Liver (tissue), 3 donors: Measurements from ENCODE around the gene AATF.

Experiments used
- EGR1 ChIP-seq, 2 donors: IDR thresholded peaks; 2 replicates each; pipeline ENCODE4 v1.6.1; 2016 to 2018; ENCODE audit warnings: antibody characterized with exemption in 2 of 2, low read depth in 2 of 2
- FOXA1 ChIP-seq: IDR thresholded peaks from 2 replicates; pipeline ENCODE4 v1.6.1; 2016; ENCODE audit warnings: antibody characterized with exemption
- GABPA ChIP-seq, 2 donors: IDR thresholded peaks in 1 of 2; conservative IDR thresholded peaks in 1 of 2; 2 replicates each; pipeline ENCODE4 v1.6.1; 2016; ENCODE audit warnings: antibody characterized with exemption in 2 of 2, mild to moderate bottlenecking in 1 of 2, moderate library complexity in 1 of 2
- JUND ChIP-seq, 2 donors: IDR thresholded peaks; 2 replicates each; pipeline ENCODE4 v1.6.1; 2016; ENCODE audit warnings: antibody characterized with exemption in 2 of 2
- RAD21 ChIP-seq, 2 donors: IDR thresholded peaks; 2 replicates each; pipeline ENCODE4 v1.6.1; 2016; ENCODE audit warnings: antibody characterized with exemption in 2 of 2, mild to moderate bottlenecking in 2 of 2
- SP1 ChIP-seq: IDR thresholded peaks from 2 replicates; pipeline ENCODE4 v1.6.1; 2018; ENCODE audit warnings: antibody characterized with exemption, mild to moderate bottlenecking
- YY1 ChIP-seq: IDR thresholded peaks from 2 replicates; pipeline ENCODE4 v1.6.1; 2016; ENCODE audit warnings: antibody characterized with exemption, mild to moderate bottlenecking
- TF ChIP-seq, protein P1 (sequence below): fragments of 150-350 bp; IDR thresholded peaks from 2 replicates; pipeline ENCODE4 v1.5.1; 2017; ENCODE audit warnings: improper control_type of control experiment, low read depth, low read length; ENCODE audit not compliant: missing input control
- TF ChIP-seq, protein P2 (sequence below): IDR thresholded peaks from 2 replicates; pipeline ENCODE4 v1.6.1; 2016; ENCODE audit warnings: antibody characterized with exemption
- TF ChIP-seq, protein P3 (sequence below): IDR thresholded peaks from 2 replicates; pipeline ENCODE4 v1.6.1; 2016; ENCODE audit warnings: antibody characterized with exemption, mild to moderate bottlenecking
- donor health status: healthy.
- donor health status: healthy.

DNA sequence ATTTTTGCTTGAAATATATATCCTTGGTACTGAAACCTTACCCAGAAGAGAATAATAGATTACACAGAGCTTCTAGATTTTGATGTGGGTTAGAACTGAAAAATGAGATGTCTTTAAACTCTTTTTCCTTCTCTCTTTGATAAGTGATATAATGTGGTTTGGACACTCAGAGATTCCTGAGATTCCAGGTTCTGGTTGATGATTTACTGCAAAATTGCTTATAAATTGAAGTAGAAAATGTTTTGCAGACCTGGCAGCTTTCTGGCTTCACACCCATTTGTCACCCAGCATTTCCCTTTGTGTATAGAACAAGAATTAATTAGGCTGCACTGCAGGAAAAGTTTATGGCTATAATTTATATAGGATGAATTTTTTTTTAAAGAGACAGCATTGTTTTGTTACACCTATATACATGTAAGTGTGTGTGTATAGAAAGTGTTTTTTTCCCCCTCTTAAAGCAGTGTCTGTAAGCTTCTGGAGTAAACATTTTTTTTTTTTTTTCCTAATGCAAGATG lies 23.5 kb downstream of the AATF start:
- TF ChIP-seq, protein P1, sequence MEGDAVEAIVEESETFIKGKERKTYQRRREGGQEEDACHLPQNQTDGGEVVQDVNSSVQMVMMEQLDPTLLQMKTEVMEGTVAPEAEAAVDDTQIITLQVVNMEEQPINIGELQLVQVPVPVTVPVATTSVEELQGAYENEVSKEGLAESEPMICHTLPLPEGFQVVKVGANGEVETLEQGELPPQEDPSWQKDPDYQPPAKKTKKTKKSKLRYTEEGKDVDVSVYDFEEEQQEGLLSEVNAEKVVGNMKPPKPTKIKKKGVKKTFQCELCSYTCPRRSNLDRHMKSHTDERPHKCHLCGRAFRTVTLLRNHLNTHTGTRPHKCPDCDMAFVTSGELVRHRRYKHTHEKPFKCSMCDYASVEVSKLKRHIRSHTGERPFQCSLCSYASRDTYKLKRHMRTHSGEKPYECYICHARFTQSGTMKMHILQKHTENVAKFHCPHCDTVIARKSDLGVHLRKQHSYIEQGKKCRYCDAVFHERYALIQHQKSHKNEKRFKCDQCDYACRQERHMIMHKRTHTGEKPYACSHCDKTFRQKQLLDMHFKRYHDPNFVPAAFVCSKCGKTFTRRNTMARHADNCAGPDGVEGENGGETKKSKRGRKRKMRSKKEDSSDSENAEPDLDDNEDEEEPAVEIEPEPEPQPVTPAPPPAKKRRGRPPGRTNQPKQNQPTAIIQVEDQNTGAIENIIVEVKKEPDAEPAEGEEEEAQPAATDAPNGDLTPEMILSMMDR = no peak
- TF ChIP-seq, protein P2, sequence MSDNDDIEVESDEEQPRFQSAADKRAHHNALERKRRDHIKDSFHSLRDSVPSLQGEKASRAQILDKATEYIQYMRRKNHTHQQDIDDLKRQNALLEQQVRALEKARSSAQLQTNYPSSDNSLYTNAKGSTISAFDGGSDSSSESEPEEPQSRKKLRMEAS = no peak
- TF ChIP-seq FOXA1 (no peak), RAD21 (IDR thresholded peaks at IDR 0.05) (no peak), SP1 (no peak), GABPA (IDR thresholded peaks at IDR 0.05 in 1 of 2, conservative IDR thresholded peaks at IDR 0.05 in 1 of 2) (no peak), JUND (IDR thresholded peaks at IDR 0.05) (no peak), YY1 (no peak), EGR1 (IDR thresholded peaks at IDR 0.05; ENCODE audit: low read depth in 2 of 2) (no peak)
- TF ChIP-seq, protein P3, sequence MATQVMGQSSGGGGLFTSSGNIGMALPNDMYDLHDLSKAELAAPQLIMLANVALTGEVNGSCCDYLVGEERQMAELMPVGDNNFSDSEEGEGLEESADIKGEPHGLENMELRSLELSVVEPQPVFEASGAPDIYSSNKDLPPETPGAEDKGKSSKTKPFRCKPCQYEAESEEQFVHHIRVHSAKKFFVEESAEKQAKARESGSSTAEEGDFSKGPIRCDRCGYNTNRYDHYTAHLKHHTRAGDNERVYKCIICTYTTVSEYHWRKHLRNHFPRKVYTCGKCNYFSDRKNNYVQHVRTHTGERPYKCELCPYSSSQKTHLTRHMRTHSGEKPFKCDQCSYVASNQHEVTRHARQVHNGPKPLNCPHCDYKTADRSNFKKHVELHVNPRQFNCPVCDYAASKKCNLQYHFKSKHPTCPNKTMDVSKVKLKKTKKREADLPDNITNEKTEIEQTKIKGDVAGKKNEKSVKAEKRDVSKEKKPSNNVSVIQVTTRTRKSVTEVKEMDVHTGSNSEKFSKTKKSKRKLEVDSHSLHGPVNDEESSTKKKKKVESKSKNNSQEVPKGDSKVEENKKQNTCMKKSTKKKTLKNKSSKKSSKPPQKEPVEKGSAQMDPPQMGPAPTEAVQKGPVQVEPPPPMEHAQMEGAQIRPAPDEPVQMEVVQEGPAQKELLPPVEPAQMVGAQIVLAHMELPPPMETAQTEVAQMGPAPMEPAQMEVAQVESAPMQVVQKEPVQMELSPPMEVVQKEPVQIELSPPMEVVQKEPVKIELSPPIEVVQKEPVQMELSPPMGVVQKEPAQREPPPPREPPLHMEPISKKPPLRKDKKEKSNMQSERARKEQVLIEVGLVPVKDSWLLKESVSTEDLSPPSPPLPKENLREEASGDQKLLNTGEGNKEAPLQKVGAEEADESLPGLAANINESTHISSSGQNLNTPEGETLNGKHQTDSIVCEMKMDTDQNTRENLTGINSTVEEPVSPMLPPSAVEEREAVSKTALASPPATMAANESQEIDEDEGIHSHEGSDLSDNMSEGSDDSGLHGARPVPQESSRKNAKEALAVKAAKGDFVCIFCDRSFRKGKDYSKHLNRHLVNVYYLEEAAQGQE = no peak
